8988T (cell line): ENCODE measurements around the gene ALG10B.
"Not testable (repeated sequence)": the region's sequence is repeated elsewhere in the genome, so short reads cannot be mapped to it uniquely, and the experiment has no call there.

Source experiments
- DNase-seq: peaks from one replicate; pipeline ENCODE4 v3.0.0; 2011

The ALG10B gene

GRCh38 chr12:38316391-38317129 is at the start of gene ALG10B:
TSS of gene ALG10B (plus strand) at chr12:38316774. CDS start at chr12:38316894, 120 bp downstream.
- DNase-seq = peak; percentile 8

- DNase-seq = no peak
These were observed 48.0 kb upstream of the ALG10B start for GRCh38 chr12:38268612-38269011.

DNA sequence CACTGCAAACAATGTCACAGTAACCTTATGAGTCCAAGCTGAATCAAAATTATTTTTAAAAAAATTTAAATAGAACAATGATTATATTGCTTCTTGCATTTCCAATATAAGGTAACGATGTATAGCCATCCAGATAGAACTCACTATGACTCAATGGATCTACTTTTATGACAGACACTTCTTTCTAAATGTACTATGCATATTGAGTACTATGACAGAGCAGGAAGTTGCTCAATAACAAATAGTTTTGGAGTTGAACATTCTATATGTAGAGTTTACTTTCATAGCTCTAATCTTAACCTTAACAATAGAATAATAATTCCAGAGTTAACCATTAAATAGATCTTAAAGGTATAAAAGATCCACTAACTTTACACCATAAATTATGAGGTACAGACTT is 46.7 kb upstream of the ALG10B start:
- DNase-seq = no peak

GRCh38 chr12:38279756-38280155 is 36.8 kb upstream of the ALG10B start:
- no peak for DNase-seq

- no peak for DNase-seq
These were observed 33.7 kb upstream of the ALG10B start for GRCh38 chr12:38282886-38283285.

DNA sequence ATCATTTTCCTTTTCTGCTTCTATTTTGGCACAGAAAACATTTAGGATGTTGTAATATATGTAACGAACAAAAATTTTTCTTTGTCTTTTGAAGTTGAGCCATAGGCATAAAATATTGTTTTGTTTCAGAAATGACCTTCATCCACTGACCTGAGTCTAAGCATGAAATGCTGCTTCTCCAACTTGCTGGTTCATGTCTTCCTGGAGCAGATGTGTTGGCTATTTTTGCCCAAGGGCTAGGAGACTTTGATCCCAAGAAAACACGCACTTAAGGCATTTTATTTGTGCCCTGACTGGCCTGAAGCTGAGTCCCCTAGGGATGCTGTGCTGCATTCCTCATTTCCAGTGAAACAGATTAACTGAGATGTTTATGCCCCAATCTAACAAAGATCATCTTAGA is 27.2 kb upstream of the ALG10B start:
- no peak for DNase-seq

GRCh38 chr12:38291160-38291559 is 25.4 kb upstream of the ALG10B start:
- DNase-seq = no peak

- not testable (repeated sequence) for DNase-seq
These were observed 13.6 kb upstream of the ALG10B start for GRCh38 chr12:38302972-38303371.

DNA sequence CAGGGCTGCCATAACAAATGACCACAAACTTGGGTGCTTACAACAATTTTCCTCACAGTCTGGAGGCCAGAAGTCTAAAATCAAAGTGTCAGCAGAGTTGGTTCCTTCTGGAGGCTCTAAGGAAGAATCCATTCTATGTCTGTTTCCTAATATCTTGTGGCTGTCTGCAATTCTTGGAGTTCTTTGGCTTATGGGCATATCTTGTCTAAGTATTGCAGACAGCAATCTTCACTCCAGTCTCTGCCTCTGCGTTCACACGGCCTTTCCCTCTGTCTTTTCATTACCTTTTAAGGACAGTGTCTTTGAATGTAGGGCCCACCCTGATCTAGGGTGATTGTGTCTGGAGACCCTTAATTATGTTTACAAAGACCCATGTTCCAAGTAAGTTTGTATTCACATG is 5.4 kb downstream of the ALG10B start:
- not testable (repeated sequence) for DNase-seq

- DNase-seq = no peak
These were observed 8.3 kb downstream of the ALG10B start for GRCh38 chr12:38324912-38325311.

- DNase-seq = no peak
These were observed 10.8 kb downstream of the ALG10B start for GRCh38 chr12:38327356-38327755.

GRCh38 chr12:38328306-38328895 is 11.8 kb downstream of the ALG10B start:
- no peak for DNase-seq

- not testable (repeated sequence) for DNase-seq
These were observed 13.8 kb downstream of the ALG10B start for GRCh38 chr12:38330414-38330813.

DNA sequence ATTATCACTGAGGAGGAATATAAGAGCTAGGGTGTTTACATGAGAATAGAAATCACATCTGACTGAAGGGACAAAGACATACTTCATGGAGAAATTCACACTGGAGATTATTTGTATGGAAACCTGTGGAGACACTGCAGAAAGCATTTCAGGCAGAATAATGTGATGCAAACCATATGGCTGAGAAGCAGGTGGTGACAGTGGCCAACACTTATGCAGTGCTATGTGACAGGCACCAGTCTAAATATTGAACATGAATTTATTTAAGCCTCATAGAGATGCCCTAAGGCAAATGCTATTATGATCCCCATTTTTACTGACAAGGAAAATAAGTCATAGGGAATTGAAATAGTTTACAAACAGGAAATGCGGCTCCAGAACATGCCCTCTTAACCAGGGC is 16.2 kb downstream of the ALG10B start:
- no peak for DNase-seq

DNA sequence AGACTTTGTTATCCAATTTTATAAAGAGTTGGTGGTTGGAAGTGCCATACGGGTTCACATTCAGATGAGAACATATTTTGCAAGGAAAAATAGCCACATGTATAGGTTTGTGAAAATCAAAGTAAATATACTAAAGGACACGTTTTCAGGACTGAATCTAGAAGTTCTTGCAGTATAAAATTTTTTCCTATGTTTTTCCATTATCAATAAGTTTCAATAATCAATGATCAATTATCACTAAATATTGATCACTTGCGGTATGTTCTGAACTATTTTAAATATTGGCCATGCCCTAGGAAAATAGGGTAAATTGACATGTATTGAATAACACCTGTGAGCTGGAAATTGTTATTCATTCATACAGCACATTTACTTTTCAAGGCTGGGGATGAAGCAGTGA is 25.9 kb downstream of the ALG10B start:
- DNase-seq = no peak

- DNase-seq = not testable (repeated sequence)
These were observed 26.7 kb downstream of the ALG10B start for GRCh38 chr12:38343256-38343655.

DNA sequence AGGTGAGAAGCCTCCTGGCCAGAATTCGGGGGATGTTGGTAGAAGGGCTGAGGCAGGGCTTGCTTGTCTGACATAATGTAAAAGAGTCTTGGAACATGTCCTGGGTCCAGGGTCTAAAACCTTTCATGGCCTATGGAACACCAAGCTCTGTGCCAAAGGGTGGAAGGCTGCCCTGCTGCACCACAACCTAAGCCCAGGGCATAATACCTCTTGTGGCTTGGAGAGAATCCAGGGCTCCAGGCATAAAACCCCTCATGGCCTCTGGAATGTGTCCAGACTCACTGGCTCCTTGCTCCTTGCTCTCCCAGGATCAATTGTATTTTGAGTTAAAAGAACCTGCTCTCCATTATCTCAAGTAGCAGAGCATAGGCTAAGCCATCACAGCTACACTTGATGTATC is 27.3 kb downstream of the ALG10B start:
- DNase-seq = not testable (repeated sequence)

- DNase-seq = no peak
These were observed 34.0 kb downstream of the ALG10B start for GRCh38 chr12:38350342-38351174.

DNA sequence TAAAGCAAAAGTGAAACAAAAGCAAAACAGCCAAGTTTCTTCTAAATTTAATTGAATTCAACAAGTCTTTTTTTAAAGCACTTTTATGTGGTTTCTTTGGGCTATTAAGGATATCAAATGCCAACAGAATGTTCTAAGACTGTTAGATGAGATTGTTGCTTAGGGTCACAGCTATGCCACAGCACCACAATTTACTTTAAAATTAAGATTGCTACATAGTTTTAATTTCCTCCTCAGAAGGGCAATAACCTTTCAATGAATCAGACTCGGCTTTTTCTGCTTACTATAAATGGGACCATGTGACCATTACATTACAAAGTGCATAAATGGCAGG is 34.6 kb downstream of the ALG10B start:
- not testable (repeated sequence) for DNase-seq

- no peak for DNase-seq
These were observed 50.9 kb downstream of the ALG10B start for GRCh38 chr12:38367506-38367905.

- DNase-seq = no peak
These were observed 53.7 kb downstream of the ALG10B start for GRCh38 chr12:38370311-38370710.

- DNase-seq = no peak
These were observed 57.2 kb downstream of the ALG10B start for GRCh38 chr12:38373784-38374183.

GRCh38 chr12:38374751-38375150 is 58.2 kb downstream of the ALG10B start:
- no peak for DNase-seq
